HepG2 (cell line): Measurements from ENCODE around the gene ODR4. TPM values are rescaled to one million over a fixed set of nuclear protein-coding genes. Genes with fewer than 3 reads are reported as not detected.

ENCODE experiments used
- FIP1L1 ChIP-seq: fragments of 200-400 bp; formaldehyde crosslinking; IDR thresholded peaks from 2 replicates; pipeline ENCODE4 v1.6.1; 2018; ENCODE audit warnings: low read depth, mild to moderate bottlenecking, low read length, moderate library complexity, borderline replicate concordance; ENCODE audit not compliant: insufficient read depth
- KDM6A ChIP-seq: IDR thresholded peaks from 2 replicates; pipeline ENCODE4 v1.6.1; 2016; ENCODE audit warnings: low read depth
- MIER2 ChIP-seq: IDR thresholded peaks from 2 replicates; pipeline ENCODE4 v1.6.1; 2016; ENCODE audit warnings: missing biosample characterization, missing genetic modification reagents
- NCOA1 ChIP-seq: sonication (generic); formaldehyde crosslinking; IDR thresholded peaks from 2 replicates; pipeline ENCODE4 v1.9.0; 2021; ENCODE audit warnings: missing genetic modification reagents
- NFYB ChIP-seq: sonication (generic); formaldehyde crosslinking; IDR thresholded peaks from 2 replicates; pipeline ENCODE4 v1.4.0; 2020; ENCODE audit warnings: missing genetic modification reagents
- PAF1 ChIP-seq: IDR thresholded peaks from 2 replicates; pipeline ENCODE4 v1.6.1; 2016; ENCODE audit warnings: missing genetic modification reagents, missing compliant biosample characterization
- PHB2 ChIP-seq: fragments of 450-650 bp; IDR thresholded peaks from 2 replicates; pipeline ENCODE4 v1.6.1; 2018; ENCODE audit not compliant: partially characterized antibody
- PRPF4 ChIP-seq: fragments of 200-400 bp; formaldehyde crosslinking; IDR thresholded peaks from 2 replicates; pipeline ENCODE4 v1.6.1; 2016; ENCODE audit warnings: low read length, low read depth; ENCODE audit not compliant: poor library complexity, severe bottlenecking
- RFX1 ChIP-seq: fragments of 450-650 bp; IDR thresholded peaks from 2 replicates; pipeline ENCODE4 v1.6.1; 2017
- THYN1 ChIP-seq: sonication (generic); formaldehyde crosslinking; IDR thresholded peaks from 2 replicates; pipeline ENCODE4 v1.8.1; 2023; ENCODE audit warnings: low read depth, mild to moderate bottlenecking, moderate library complexity, missing genetic modification reagents, borderline replicate concordance
- TSC22D2 ChIP-seq: sonication (generic); formaldehyde crosslinking; IDR thresholded peaks from 2 replicates; pipeline ENCODE4 v1.5.1; 2020; ENCODE audit warnings: missing genetic modification reagents, mild to moderate bottlenecking, borderline replicate concordance
- ZFY ChIP-seq: sonication (generic); formaldehyde crosslinking; IDR thresholded peaks from 2 replicates; pipeline ENCODE4 v1.4.0; 2020; ENCODE audit warnings: missing genetic modification reagents
- ZNF230 ChIP-seq: sonication (generic); formaldehyde crosslinking; IDR thresholded peaks from 2 replicates; pipeline ENCODE4 v1.4.0; 2020; ENCODE audit warnings: mild to moderate bottlenecking, missing genetic modification reagents
- ZNF598 ChIP-seq: sonication (generic); formaldehyde crosslinking; IDR thresholded peaks from 2 replicates; pipeline ENCODE4 v1.5.1; 2020; ENCODE audit warnings: mild to moderate bottlenecking, missing genetic modification reagents, borderline replicate concordance
- polyA plus RNA-seq, 8 experiments: library from polyadenylated mRNA; depleted of rRNA in 3 of 8; stranded (reverse) in 7 of 8; unstranded in 1 of 8; fragments of >200 nt; fragmentation: Illumina TruSeq in 4 of 8; extraction: Trizol in 4 of 8; gene quantifications; 2 replicates each; pipeline versions ENCODE4 v1.2.1 to v1.2.3, GENCODE V29; 2011 to 2016; ENCODE audit warnings: low read depth in 4 of 8, missing spikeins in 1 of 8, mixed read lengths in 1 of 8; ENCODE audit not compliant: insufficient read depth in 1 of 8
- total RNA-seq, 5 experiments: library from RNA; depleted of rRNA; stranded (reverse); fragments of >200 nt; fragmentation: Illumina TruSeq; extraction: Trizol; gene quantifications; 2 replicates each; pipeline ENCODE4 v1.2.3, GENCODE V29; 2016; ENCODE audit warnings: low read depth in 1 of 5
- TF ChIP-seq, protein P1 (sequence below): sonication (generic); formaldehyde crosslinking; IDR thresholded peaks from 2 replicates; pipeline ENCODE4 v1.4.0; 2020; ENCODE audit warnings: missing genetic modification reagents
- TF ChIP-seq, protein P2 (sequence below): sonication (generic); formaldehyde crosslinking; IDR thresholded peaks from 2 replicates; pipeline ENCODE4 v1.4.0; 2020; ENCODE audit warnings: missing genetic modification reagents, borderline replicate concordance
- TF ChIP-seq, protein P3 (sequence below): sonication (generic); formaldehyde crosslinking; IDR thresholded peaks from 2 replicates; pipeline ENCODE4 v1.4.0; 2020; ENCODE audit warnings: missing genetic modification reagents, borderline replicate concordance
- TF ChIP-seq, protein P4 (sequence below): IDR thresholded peaks from 2 replicates; pipeline ENCODE4 v1.6.1; 2016; ENCODE audit warnings: control low read depth

Gene ODR4
- total and polyA plus RNA-seq, 2 of the 13 experiments (the other 11 are each of a cell fraction or from before 2014, with no cell fraction given): 16.3 to 22.0 TPM

DNA sequence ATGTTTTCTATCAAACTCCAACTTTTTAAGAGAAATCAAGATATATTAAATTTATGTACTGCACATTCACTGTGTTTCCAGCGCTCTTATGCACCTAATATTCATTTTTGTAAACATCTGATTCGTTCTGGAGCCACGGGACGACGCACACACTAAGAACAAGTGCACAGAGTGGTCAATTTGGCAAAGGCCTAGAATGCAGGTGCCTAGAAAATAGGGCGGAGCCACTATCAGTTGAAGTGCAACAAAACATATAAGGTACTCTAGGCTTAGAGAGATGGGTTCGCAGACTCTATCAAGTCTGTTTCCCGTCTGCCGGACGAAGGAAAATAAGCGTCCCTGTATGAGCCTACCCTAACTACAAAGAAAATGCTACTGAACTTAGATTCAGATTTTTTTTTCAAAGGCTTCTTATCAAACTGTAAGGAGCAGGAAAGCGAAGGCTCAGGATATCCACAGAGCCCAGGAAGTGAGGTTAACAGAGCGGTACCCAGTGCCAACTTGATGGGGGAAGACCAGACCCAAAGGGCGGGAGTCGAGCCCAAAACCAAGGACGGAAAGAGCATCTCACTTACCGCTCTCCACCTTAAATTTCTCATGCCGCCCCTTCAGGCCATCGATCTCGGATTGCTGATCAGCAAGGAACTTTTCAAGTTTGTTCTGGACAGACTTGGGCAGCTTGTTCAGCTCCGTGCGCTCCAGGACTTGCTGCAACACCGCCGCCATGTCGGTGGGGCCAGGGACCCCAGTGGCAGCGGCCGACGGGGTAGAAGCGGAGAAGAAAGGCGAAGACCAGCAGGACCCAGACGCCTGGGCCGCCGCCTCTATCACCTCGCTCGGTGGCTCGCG lies 1.1 kb upstream of the ODR4 start (continued):
- TF ChIP-seq, protein P1, sequence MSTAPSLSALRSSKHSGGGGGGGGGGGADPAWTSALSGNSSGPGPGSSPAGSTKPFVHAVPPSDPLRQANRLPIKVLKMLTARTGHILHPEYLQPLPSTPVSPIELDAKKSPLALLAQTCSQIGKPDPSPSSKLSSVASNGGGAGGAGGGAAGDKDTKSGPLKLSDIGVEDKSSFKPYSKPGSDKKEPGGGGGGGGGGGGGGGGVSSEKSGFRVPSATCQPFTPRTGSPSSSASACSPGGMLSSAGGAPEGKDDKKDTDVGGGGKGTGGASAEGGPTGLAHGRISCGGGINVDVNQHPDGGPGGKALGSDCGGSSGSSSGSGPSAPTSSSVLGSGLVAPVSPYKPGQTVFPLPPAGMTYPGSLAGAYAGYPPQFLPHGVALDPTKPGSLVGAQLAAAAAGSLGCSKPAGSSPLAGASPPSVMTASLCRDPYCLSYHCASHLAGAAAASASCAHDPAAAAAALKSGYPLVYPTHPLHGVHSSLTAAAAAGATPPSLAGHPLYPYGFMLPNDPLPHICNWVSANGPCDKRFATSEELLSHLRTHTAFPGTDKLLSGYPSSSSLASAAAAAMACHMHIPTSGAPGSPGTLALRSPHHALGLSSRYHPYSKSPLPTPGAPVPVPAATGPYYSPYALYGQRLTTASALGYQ: no peak
- no peak for TF ChIP-seq MIER2 (CRISPR knock-in tag)
- 0 out of 2 replicates have a peak, but pooled peaks have one; percentile 18 for TF ChIP-seq KDM6A (CRISPR knock-in tag)
- TF ChIP-seq, protein P2, sequence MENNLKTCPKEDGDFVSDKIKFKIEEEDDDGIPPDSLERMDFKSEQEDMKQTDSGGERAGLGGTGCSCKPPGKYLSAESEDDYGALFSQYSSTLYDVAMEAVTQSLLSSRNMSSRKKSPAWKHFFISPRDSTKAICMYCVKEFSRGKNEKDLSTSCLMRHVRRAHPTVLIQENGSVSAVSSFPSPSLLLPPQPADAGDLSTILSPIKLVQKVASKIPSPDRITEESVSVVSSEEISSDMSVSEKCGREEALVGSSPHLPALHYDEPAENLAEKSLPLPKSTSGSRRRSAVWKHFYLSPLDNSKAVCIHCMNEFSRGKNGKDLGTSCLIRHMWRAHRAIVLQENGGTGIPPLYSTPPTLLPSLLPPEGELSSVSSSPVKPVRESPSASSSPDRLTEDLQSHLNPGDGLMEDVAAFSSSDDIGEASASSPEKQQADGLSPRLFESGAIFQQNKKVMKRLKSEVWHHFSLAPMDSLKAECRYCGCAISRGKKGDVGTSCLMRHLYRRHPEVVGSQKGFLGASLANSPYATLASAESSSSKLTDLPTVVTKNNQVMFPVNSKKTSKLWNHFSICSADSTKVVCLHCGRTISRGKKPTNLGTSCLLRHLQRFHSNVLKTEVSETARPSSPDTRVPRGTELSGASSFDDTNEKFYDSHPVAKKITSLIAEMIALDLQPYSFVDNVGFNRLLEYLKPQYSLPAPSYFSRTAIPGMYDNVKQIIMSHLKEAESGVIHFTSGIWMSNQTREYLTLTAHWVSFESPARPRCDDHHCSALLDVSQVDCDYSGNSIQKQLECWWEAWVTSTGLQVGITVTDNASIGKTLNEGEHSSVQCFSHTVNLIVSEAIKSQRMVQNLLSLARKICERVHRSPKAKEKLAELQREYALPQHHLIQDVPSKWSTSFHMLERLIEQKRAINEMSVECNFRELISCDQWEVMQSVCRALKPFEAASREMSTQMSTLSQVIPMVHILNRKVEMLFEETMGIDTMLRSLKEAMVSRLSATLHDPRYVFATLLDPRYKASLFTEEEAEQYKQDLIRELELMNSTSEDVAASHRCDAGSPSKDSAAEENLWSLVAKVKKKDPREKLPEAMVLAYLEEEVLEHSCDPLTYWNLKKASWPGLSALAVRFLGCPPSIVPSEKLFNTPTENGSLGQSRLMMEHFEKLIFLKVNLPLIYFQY (CRISPR knock-in tag): peak; percentile 8; the same call in 1 of the 2 replicates
- TF ChIP-seq PRPF4: no peak
- TF ChIP-seq, protein P3, sequence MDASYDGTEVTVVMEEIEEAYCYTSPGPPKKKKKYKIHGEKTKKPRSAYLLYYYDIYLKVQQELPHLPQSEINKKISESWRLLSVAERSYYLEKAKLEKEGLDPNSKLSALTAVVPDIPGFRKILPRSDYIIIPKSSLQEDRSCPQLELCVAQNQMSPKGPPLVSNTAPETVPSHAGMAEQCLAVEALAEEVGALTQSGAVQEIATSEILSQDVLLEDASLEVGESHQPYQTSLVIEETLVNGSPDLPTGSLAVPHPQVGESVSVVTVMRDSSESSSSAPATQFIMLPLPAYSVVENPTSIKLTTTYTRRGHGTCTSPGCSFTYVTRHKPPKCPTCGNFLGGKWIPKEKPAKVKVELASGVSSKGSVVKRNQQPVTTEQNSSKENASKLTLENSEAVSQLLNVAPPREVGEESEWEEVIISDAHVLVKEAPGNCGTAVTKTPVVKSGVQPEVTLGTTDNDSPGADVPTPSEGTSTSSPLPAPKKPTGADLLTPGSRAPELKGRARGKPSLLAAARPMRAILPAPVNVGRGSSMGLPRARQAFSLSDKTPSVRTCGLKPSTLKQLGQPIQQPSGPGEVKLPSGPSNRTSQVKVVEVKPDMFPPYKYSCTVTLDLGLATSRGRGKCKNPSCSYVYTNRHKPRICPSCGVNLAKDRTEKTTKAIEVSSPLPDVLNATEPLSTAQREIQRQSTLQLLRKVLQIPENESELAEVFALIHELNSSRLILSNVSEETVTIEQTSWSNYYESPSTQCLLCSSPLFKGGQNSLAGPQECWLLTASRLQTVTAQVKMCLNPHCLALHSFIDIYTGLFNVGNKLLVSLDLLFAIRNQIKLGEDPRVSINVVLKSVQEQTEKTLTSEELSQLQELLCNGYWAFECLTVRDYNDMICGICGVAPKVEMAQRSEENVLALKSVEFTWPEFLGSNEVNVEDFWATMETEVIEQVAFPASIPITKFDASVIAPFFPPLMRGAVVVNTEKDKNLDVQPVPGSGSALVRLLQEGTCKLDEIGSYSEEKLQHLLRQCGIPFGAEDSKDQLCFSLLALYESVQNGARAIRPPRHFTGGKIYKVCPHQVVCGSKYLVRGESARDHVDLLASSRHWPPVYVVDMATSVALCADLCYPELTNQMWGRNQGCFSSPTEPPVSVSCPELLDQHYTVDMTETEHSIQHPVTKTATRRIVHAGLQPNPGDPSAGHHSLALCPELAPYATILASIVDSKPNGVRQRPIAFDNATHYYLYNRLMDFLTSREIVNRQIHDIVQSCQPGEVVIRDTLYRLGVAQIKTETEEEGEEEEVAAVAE (CRISPR knock-in tag): peak; percentile 99
- no peak for TF ChIP-seq PAF1
- no peak for TF ChIP-seq ZNF598 (CRISPR knock-in tag)
- TF ChIP-seq FIP1L1: no peak
- 0 out of 2 replicates have a peak, but pooled peaks have one; percentile 22 for TF ChIP-seq TSC22D2 (CRISPR knock-in tag)
- TF ChIP-seq, protein P4, sequence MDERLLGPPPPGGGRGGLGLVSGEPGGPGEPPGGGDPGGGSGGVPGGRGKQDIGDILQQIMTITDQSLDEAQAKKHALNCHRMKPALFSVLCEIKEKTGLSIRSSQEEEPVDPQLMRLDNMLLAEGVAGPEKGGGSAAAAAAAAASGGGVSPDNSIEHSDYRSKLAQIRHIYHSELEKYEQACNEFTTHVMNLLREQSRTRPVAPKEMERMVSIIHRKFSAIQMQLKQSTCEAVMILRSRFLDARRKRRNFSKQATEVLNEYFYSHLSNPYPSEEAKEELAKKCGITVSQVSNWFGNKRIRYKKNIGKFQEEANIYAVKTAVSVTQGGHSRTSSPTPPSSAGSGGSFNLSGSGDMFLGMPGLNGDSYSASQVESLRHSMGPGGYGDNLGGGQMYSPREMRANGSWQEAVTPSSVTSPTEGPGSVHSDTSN: no peak
- TF ChIP-seq ZFY (CRISPR knock-in tag): peak; percentile 48
- no peak for TF ChIP-seq PHB2
- no peak for TF ChIP-seq RFX1
- no peak for TF ChIP-seq THYN1 (CRISPR knock-in tag)
- no peak for TF ChIP-seq NCOA1 (CRISPR knock-in tag)
- TF ChIP-seq NFYB (CRISPR knock-in tag): peak; percentile 38; the same call in 1 of the 2 replicates
- no peak for TF ChIP-seq ZNF230 (CRISPR knock-in tag)
